DMS114 treated with DMSO at 0.1 percent for 48 hours (cell line): ENCODE data around the gene CNN3.
"Not testable (repeated sequence)": the region's sequence is repeated elsewhere in the genome, so short reads cannot be mapped to it uniquely, and the experiment has no call there.

Experiments used
- DNase-seq: peaks from one replicate; lab custom pipeline; 2025; ENCODE audit not compliant: unreplicated experiment; lab: John Stamatoyannopoulos, UW

Gene CNN3

DNA sequence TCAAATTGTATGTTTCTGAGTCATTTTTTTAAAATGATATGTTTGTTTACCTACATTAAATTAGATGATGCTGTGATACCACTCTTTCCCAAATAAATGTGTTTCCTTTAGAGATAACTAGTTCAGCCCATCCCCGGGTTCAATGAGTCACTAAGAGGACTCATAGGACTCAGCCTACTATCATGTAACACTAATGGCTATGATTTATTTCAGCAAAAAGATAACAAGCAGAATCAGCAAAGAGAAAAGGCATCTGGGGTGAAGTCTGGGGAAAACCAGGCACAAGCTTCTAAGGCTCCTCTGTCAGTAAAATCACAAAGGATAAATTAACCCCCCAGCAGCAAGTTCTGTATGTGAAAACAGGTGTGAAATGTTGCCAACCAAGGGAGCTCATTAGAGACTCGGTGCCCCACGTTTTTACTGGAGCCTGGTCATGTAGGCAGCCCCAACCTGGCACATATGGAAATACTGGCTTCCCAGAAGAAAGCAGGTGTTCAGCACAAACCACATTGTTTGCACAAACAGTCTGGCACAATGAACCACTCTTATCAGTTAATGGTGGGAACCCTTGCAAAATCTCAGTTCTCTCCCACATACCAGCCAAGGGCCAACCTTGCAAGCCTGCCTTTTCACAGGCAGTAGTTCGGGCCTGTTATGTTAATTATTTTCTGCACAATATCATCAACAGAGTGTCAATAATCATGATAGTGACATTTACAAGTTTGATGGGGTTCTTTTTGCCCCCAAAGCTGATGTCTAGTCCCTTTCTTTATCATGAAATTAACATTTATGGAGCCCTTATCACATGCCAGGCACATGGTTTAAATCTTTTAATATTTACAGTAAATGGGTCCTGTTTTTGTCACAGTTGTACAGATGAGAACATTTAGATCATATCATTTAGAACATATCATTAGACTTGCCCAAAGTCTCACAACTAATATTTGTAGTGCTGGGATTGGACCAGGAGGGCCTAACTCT, 23.1 kb upstream of the CNN3 start:
- DNase-seq = no peak

DNA sequence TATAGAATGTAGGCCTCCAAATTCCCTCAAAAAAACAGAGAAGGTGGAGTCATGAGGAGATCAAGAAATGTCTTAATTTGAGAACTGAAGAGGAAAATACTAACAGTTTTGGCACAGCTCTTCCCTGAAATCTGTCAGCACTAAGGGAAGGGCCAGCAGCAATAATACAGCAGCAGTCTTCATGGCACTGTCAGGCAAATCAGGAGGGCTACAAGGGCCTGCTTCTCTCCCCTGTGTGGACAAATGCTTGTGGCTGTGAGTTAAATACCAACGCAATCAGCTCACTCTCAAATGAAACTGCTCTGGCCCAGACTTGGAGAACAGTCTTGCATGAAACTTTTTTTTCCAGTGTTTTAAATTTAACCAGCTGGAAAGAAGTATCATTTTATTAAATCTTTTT, 20.5 kb upstream of the CNN3 start:
- DNase-seq = no peak

DNA sequence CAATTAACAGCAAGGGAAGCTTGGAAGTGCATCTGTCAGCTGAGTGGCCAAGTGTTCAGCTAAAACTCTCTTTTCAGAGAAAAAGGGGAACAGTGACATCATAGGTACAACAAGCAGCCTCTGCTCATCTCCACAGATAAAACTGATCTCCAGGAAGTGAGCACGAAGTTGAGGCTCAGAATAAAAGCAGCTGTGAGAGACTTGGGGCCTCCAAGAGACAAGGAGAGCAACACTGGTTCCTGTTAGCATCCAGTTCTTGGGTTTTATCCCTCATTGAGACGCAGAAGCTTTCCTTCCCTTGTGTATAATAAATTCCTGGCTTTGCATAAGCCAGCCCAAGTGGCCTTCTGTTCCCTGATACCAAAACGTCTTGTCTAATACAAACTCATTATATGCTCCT, 20.0 kb upstream of the CNN3 start:
- no peak for DNase-seq

DNA sequence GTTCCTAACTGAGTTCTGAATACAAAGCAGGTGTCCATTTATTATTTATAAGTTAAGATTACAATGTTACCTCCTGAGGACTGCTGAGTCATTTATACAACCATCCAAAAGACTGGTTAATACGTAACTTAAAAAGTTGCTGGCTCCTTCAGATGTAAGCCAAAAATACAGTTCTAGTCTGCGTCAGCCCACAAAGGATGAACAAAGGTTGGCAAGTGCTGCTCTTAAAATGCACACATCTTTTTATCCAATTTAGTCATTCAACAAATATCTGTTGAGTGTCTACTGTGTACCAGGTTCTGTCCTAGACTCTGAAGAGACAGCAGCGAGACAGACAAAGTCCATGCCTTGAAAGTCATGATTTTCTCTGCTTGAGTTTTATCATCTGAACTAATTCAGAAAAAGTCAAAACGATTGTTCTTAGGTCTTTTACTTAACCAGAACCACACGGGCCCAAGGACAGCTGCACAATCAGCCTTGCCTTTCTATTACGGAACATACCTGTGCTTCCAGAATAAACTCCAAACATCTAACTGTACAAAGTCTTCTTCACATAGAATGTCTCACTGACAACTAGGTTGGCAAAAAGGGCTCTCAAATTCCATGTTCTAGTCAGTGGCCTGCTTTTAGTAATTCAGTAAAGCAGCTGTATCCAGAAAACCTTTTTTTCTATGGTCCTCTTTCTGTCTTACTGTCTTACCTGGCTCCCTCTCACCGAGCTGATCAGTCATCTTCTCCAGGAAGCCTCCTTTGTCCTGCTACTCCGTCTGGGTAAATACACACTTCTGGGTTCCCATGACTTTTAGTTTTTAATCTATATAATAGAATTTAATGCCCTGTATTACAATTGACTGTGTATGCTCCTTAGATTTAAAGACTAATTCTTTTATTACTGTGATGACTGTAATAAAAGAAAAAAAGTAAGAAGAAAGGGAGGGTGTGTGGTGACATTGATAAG, 15.5 kb upstream of the CNN3 start:
- DNase-seq = no peak

DNA sequence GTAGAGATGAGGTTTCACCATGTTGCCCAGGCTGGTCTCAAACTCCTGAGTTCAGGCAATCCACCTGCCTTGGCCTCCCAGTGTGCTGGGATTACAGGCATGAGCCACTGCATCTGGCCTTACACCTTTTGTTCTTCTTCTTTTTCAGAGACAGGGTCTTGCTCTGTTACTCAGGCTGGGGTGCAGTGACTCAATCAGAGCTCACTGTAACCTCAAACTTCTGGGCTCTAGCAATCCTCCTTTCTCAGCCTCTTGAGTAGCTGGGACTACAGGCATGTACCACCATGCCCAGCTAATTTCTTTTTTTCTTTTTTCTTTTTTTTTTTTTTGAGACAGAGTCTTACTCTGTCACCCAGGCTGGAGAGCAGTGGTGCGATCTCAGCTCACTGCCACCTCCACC, 14.6 kb upstream of the CNN3 start:
- DNase-seq = not testable (repeated sequence)

DNA sequence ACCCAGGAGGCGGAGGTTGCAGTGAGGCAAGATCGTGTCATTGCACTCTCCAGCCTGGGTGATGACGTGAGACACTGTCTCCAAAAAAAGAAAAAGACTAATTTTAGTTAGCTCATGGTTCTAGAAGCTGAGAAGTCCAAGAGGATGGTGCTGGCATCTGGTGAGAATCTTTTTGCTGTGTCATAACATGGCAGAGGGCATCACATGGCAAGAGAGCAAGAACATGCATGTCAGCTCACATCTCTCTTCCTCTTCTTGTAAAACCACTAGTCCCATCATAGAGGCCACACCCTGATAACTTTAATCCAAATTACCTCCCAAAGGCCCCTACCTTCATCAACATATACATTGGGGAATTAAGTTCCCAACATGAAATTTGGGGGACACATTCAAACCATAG, 13.8 kb upstream of the CNN3 start:
- DNase-seq = no peak

DNA sequence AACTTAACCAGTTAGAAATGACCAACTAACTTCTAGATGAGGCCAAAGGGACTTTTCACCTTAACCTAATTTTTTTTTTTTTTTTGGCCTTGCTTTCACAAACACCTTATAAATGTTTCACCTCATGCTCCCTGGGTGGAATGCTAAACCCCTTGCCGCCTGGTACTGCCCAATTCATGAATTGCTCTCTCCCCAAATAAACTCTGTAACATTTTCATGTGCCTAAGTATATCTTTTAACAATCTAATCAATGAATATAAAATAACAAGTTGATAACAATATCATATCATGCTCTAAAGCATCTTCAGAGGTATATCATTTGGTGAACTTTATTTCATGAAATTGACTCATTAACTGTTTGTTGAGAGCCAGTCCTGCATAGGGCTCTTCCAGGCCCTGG, 10.9 kb upstream of the CNN3 start:
- no peak for DNase-seq

DNA sequence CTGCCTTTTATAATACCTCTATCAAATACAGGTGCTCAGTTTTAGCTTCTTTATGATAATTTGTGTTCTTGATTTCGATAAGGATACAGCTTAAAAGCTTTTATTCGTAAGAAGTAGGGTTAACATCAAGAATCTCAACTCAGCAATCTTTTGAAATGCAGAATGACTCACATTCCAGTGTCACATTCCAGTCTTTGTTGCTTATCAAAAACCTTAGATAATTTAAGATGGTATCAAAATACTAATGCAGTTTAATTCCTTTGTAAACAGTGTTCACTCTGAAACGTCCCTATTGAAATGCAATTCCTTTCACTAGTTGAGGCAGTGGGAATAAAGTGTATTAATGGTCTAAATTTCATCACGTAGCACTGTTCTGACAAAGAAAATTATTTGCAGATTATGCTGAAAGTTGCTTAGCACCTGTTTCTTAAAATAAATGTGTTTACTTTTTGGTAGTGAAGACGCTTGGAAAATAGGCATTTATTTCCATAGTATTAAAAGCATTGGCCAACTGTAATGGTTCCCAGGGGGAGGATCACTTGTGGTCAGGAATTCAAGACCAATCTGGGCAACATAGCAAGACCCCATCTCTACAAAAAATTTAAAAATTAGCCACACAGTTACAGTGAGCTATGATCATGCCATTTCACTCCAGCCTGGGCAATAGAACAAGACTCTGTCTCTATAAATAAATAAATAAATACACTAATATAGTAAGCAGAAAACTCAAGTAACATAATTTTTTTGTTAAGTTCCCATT, 10.1 kb upstream of the CNN3 start:
- no peak for DNase-seq

DNA sequence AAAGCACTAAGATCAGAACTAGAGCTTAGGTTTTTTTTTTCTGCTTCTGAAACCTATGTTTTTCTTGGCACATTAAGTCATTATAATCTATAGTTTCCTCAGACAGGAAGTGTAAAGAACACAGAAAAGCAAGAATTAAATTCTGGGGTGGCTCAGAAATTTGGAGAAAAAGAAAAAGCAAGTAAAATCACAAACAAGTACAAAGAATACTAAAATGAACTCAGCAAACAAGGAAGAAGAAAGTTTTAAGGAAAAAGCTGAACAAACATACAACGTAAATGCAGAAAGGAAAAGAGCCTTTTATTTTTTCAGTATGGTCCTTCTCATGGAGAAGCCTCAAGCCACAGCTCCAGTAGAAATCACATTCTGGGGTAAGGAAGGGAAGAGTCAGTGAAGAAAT, 8.6 kb upstream of the CNN3 start:
- DNase-seq = no peak

DNA sequence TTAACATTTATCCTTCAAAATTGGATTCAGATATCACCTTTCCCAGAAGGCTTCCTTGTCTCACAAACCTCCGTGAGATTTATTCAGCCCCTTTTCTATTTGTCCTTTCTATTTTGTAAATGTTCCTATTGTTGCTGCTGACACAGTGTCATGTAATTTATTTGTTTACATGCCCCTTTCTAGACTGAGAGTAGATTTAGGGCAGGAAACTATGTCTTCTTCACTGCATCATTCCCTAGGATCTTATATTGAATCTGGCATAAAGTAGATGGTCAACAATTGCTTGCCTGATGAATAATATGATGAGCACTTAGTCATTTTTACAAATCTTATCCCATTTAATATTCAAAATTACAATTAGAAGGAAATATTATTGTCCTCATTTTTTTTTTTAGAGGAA, 8.1 kb upstream of the CNN3 start:
- DNase-seq = no peak

DNA sequence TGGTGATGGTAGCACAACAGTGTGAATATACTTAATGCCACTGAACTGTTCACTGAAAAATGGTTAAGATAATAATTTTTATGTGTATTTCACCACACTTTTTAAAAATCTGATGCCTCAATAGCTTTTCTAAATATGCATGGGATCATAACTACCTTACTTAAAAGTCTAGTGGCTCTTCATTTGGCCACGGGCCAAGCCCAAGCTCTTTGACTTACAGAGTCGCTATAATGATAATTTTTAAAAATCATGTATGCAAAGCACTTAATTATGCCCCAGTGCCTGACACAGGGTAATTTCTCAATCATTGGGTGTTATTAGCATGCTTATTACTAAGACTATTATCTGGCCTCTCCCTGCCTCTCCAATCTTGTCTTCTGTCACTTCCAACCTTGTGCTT, 7.6 kb upstream of the CNN3 start:
- DNase-seq = no peak

DNA sequence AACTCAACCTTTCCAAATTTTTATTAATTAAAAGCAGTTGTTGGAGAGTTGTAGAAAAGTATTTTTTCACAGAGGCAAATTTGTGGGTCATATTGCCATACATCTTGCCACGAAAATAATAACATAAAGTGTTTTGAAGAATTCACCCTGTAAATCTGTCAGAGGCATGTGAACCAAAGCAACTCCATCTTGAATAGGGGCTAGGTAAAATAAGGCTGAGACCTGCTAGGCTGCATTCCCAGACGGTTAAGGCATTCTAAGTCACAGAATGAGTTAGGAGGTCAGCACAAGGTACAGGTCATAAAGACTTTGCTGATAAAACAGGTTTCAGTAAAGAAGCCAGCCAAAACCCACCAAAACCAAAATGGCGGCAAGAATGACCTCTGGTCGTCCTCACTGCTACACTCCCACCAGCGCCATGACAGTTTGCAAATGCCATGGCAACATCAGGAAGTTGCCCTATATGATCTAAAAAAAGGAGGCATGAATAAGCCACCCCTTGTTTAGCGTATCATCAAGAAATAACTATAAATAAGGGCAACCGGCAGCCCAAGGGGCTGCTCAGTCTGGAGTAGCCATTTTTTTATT, 4.4 kb upstream of the CNN3 start:
- no peak for DNase-seq

DNA sequence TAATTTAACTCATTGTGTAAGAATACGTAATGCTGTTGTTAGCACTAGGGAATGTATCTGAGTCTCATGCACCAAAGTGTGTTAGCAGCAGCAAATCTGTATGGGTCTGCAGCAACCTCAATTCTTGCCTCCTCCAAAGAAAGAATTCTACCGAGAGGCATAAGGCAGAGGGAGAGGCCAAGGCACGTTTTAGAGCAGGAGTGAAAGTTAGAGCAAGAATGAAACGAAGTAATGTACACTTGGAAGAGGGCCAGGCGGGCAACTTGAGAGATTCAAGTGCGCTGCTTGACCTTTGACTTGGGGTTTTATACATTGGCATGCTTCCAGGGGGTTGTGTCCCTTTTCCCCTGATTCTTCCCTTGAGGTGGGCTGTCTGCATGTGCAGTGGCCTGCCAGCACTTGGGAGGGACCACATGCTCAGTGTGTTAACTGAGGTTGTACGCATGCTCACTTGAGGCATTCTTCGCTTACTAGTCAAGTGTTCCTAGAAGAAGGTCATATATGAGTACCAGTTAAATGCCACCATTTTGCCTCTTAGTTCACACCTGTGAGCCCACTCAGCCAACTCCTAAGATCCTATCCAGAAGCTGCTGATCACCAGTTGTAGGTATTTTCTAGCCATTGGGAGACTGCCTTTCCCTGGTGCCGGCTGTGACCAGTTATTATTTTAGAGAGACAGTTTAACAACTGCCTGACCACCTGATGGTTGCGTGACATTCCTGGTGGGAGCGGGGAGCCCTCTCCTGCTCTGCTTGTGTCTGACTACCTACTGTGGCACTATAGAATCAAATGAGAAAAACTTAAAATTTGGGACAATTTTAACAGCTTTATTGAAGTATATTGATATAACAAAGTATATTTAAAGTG, 2.7 kb upstream of the CNN3 start:
- no peak for DNase-seq

DNA sequence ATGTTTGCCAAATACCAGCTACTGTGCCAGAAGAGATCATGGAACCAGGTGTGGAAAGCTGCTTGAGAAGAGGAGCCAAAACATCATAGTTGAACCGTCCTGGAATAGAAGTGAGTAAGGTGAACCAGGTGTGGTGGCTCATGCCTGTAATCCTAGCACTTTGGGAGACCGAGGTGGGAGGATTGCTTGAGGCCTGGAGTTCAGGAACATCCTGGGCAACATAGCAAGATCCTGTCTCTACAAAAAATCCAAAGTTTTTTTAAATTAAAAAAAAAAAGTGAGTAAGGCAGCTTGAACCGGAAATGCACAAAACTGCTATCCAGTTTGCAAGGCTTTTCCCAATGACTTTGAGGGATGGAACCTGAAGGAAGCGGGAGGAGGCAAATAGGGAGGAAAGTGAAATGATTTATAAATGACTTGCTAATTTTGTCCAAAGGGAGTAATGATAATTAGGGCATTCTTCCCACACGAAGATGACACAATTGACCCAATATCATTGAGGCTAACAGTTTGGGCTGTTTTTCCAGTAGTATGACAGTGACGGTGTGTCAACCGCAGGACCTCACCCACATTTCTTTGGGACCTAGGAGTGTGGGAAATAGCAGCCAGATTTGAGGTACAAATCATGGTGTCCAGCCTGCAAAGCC, 1.5 kb upstream of the CNN3 start:
- no peak for DNase-seq

DNA sequence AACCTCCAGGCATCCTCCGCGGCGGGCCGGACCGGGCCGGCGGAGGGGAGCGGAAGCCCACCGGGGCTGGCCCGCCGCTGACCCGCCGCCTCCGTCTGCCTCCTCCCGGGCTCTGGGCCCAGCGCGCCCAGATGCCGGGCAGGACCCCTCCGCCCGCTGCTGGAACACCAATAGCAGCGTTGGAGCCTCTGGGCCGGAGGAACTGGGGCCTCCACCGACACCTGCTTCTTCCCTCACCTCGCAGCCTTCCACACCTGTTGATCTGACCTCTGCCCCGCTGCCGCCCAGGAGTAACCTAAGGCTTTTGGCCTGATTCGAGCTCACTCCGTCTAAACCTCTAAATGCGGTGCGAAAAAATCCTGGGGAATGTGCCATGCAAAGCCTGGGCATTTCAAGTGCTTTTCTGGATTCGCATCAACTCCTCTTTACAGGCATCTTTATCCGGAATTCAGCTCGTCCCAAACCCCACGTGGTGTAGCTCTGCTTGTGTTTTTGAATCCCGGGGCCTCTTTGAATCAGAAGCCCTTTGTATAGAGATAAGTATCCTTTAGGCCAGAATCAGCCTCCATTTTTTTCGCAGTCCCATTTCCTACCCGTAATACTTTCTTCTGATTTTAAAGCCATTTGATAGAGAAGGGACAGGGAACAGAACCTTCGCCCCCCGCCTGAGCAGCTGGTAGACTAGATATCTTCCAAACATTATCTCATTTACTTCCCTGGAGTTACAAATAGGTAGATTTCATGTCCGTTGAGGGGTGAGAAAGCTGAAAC, 680 bp upstream of the CNN3 start:
- no peak for DNase-seq

DNA sequence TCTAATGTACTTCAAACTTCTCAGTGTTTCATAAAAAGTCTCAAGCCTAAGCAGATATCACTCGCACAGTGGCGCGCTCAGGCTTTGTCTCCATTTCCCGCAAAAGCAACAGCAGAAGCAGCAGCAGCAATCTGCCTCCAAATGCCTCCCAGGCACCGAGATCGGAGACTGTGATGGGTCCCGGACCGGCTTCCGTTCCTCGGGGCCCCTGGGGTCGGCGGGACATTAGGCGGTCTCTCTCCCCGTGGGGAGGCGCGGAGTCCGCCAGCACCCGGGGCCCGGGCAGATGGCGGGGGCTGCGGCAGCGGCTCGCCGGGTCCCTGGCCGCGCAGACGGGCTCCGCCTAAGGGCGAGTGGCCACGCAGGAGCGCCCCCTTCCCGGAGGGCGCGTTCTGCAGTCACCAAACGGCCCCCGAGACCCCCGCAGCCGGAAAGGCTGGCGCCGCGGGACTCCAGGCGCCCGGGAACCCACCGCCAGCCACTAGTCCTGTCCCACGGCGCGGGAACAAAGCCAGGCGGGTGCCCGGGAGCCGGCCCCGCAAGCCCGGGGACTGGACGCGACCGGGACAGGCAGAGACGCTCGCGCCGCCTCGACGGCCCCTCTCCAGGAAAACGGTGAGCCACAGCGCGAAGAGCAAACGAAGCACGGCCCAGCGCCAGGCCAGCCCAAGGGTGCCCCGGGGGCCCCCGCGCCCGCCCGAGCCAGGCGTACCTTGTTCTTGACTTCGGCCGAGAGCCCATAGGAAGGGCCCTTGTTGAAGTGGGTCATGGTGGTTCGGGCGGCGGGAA, 590 bp downstream of the CNN3 start:
- DNase-seq = no peak

DNA sequence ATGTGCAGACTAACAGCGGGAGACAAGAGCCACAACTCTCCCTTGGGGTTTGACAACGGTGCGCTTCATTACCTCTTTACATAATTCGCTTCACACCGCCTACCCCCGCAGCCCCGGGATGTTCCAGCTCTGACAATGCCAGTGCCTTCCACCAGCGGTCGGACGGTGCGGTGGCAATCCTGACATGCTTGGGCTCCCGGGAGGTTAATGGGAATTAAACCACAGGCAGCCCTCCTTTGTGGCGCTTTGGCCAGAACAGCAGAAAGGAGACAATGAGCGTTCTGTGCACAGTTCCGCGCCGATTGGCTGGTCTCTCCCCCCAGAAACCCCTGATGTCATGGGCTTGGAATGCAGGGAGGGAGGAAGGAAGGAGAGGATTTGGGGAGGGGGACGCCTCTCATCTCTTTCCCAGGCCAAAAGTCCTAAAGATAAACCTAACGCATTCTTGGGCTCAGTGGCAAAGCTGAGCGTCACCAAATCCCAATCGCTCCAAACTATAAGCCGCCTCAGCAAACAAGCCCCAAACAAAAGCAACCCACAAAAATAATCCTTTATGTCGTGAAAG, 1.3 kb downstream of the CNN3 start:
- peak; percentile 48 for DNase-seq
